ENCODE measurements around the gene CSAG2.
"Not testable (repeated sequence)": the region's sequence is repeated elsewhere in the genome, so short reads cannot be mapped to it uniquely, and the experiment has no call there.

- not testable (repeated sequence) for TF ChIP-seq CTCF, POLR2AphosphoS5 (IDR thresholded peaks at IDR 0.05)
These were observed 44.9 kb upstream of the CSAG2 start, which contains the start of gene MAGEA2 for GRCh38 chrX:152753686-152754650.

Data from upper lobe of left lung (tissue), 4 donors.